HEK293 (cell line): Measurements from ENCODE around the gene ST8SIA4.

Experiments
- CTCF ChIA-PET: fragments of 350-600 bp; formaldehyde crosslinking; extraction: SDS; loops from one replicate; lab custom pipeline; 2021; ENCODE audit warnings: antibody characterized with exemption; lab: Yijun Ruan, JAX
- POLR2A ChIA-PET: fragments of 300-600 bp; formaldehyde crosslinking; extraction: SDS; loops from one replicate; lab custom pipeline; 2020; ENCODE audit warnings: antibody characterized with exemption, inconsistent platforms; lab: Yijun Ruan, JAX
- H3K27ac ChIP-seq: fragments of 200-500 bp; sonication (Bioruptor generic); 2 replicates; pipeline ENCODE4 v1.5.1; 2014; ENCODE audit warnings: low read depth, low read length, control low read depth, inconsistent platforms; ENCODE audit errors: extremely low read depth
- H3K36me3 ChIP-seq, 2 experiments: fragments of 200-500 bp in 1 of 2; sonication (Bioruptor generic) in 1 of 2; 1 replicate in 1 of 2; 2 replicates in 1 of 2; pipeline ENCODE4 v1.5.1; 2014 to 2017; ENCODE audit warnings: inconsistent platforms in 2 of 2, low read length in 2 of 2; ENCODE audit not compliant: control insufficient read depth in 2 of 2, insufficient read depth in 1 of 2
- H3K4me1 ChIP-seq: fragments of 200-500 bp; sonication (Bioruptor generic); 2 replicates; pipeline ENCODE4 v1.5.1; 2014; ENCODE audit warnings: mild to moderate bottlenecking, low read length, inconsistent platforms; ENCODE audit not compliant: control insufficient read depth, insufficient read depth
- H3K4me3 ChIP-seq: 2 replicates; pipeline ENCODE4 v1.5.1; 2011; ENCODE audit warnings: low read depth, mild to moderate bottlenecking, control low read depth, low read length, moderate library complexity
- H3K9me3 ChIP-seq: fragments of 200-500 bp; sonication (Bioruptor generic); 2 replicates; pipeline ENCODE4 v1.5.1; 2014; ENCODE audit warnings: low read depth, low read length, inconsistent platforms; ENCODE audit not compliant: control insufficient read depth, insufficient read depth
- GFI1B ChIP-seq: fragments of 450-650 bp; formaldehyde crosslinking; IDR thresholded peaks from 2 replicates; pipeline ENCODE4 v1.5.1; 2016; ENCODE audit warnings: missing biosample characterization, missing genetic modification characterization
- SCRT2 ChIP-seq: fragments of 450-650 bp; formaldehyde crosslinking; IDR thresholded peaks from 2 replicates; pipeline ENCODE4 v1.5.1; 2016; ENCODE audit warnings: missing biosample characterization, missing genetic modification characterization
- SP2 ChIP-seq: fragments of 450-650 bp; formaldehyde crosslinking; IDR thresholded peaks from 2 replicates; pipeline ENCODE4 v1.5.1; 2016; ENCODE audit warnings: missing biosample characterization, missing genetic modification characterization
- YY1 ChIP-seq: fragments of 450-650 bp; formaldehyde crosslinking; IDR thresholded peaks from 2 replicates; pipeline ENCODE4 v1.5.1; 2018; ENCODE audit warnings: missing biosample characterization, missing genetic modification characterization
- ZBTB48 ChIP-seq: fragments of 450-650 bp; formaldehyde crosslinking; IDR thresholded peaks from 2 replicates; pipeline ENCODE4 v1.5.1; 2016; ENCODE audit warnings: missing biosample characterization, missing genetic modification characterization
- ZNF112 ChIP-seq: fragments of 450-650 bp; formaldehyde crosslinking; IDR thresholded peaks from 2 replicates; pipeline ENCODE4 v1.5.0; 2017; ENCODE audit warnings: missing biosample characterization, missing genetic modification characterization
- ZNF114 ChIP-seq: fragments of 450-650 bp; formaldehyde crosslinking; IDR thresholded peaks from 2 replicates; pipeline ENCODE4 v1.5.0; 2017; ENCODE audit warnings: missing biosample characterization, missing genetic modification characterization
- ZNF174 ChIP-seq: fragments of 450-650 bp; formaldehyde crosslinking; IDR thresholded peaks from 2 replicates; pipeline ENCODE4 v1.5.0; 2017; ENCODE audit warnings: missing biosample characterization, mild to moderate bottlenecking, missing genetic modification characterization
- ZNF214 ChIP-seq: fragments of 450-650 bp; formaldehyde crosslinking; IDR thresholded peaks from 2 replicates; pipeline ENCODE4 v1.5.1; 2017; ENCODE audit warnings: missing biosample characterization, mild to moderate bottlenecking, missing genetic modification characterization, borderline replicate concordance
- ZNF23 ChIP-seq: fragments of 450-650 bp; formaldehyde crosslinking; IDR thresholded peaks from 2 replicates; pipeline ENCODE4 v1.5.1; 2016; ENCODE audit warnings: missing biosample characterization, missing genetic modification characterization, borderline replicate concordance
- ZNF26 ChIP-seq: fragments of 450-650 bp; formaldehyde crosslinking; IDR thresholded peaks from 2 replicates; pipeline ENCODE4 v1.5.1; 2016; ENCODE audit warnings: missing biosample characterization, missing genetic modification characterization
- ZNF280C ChIP-seq: fragments of 450-650 bp; formaldehyde crosslinking; IDR thresholded peaks from 2 replicates; pipeline ENCODE4 v1.5.1; 2016; ENCODE audit warnings: missing biosample characterization, missing genetic modification characterization
- ZNF324 ChIP-seq: fragments of 450-650 bp; formaldehyde crosslinking; IDR thresholded peaks from 2 replicates; pipeline ENCODE4 v1.5.1; 2016; ENCODE audit warnings: missing biosample characterization, missing genetic modification characterization
- ZNF423 ChIP-seq: fragments of 450-650 bp; formaldehyde crosslinking; IDR thresholded peaks from 2 replicates; pipeline ENCODE4 v1.5.1; 2016; ENCODE audit warnings: missing biosample characterization, missing genetic modification characterization
- ZNF449 ChIP-seq: fragments of 450-650 bp; formaldehyde crosslinking; IDR thresholded peaks from 2 replicates; pipeline ENCODE4 v1.5.1; 2017; ENCODE audit warnings: missing biosample characterization, mild to moderate bottlenecking, missing genetic modification characterization, moderate library complexity
- ZNF488 ChIP-seq: fragments of 450-650 bp; formaldehyde crosslinking; IDR thresholded peaks from 2 replicates; pipeline ENCODE4 v1.5.1; 2016; ENCODE audit warnings: missing biosample characterization, missing genetic modification characterization
- ZNF518A ChIP-seq: fragments of 450-650 bp; formaldehyde crosslinking; conservative IDR thresholded peaks from 2 replicates; pipeline ENCODE4 v1.5.1; 2016; ENCODE audit warnings: low read depth, missing biosample characterization, missing genetic modification characterization
- ZNF529 ChIP-seq: fragments of 450-650 bp; formaldehyde crosslinking; IDR thresholded peaks from 2 replicates; pipeline ENCODE4 v1.5.1; 2017; ENCODE audit warnings: missing genetic modification characterization, missing biosample characterization; ENCODE audit not compliant: insufficient replicate concordance
- ZNF530 ChIP-seq: fragments of 450-650 bp; formaldehyde crosslinking; IDR thresholded peaks from 2 replicates; pipeline ENCODE4 v1.5.1; 2016; ENCODE audit warnings: low read depth, missing biosample characterization, missing genetic modification characterization
- ZNF561 ChIP-seq: fragments of 450-650 bp; IDR thresholded peaks from 2 replicates; pipeline ENCODE4 v1.5.1; 2018; ENCODE audit warnings: missing biosample characterization, missing genetic modification characterization, borderline replicate concordance
- ZNF580 ChIP-seq: fragments of 450-650 bp; formaldehyde crosslinking; IDR thresholded peaks from 2 replicates; pipeline ENCODE4 v1.5.1; 2016; ENCODE audit warnings: missing biosample characterization, missing genetic modification characterization
- ZNF596 ChIP-seq: fragments of 450-650 bp; IDR thresholded peaks from 2 replicates; pipeline ENCODE4 v1.5.0; 2018; ENCODE audit warnings: missing biosample characterization, mild to moderate bottlenecking, missing genetic modification characterization, moderate library complexity
- ZNF629 ChIP-seq: fragments of 450-650 bp; formaldehyde crosslinking; IDR thresholded peaks from 2 replicates; pipeline ENCODE4 v1.5.1; 2017; ENCODE audit warnings: missing biosample characterization, missing genetic modification characterization
- ZNF677 ChIP-seq: fragments of 450-650 bp; IDR thresholded peaks from 2 replicates; pipeline ENCODE4 v1.5.0; 2018; ENCODE audit warnings: missing biosample characterization, mild to moderate bottlenecking, missing genetic modification characterization, moderate library complexity
- ZNF704 ChIP-seq: fragments of 450-650 bp; formaldehyde crosslinking; IDR thresholded peaks from 2 replicates; pipeline ENCODE4 v1.5.1; 2016; ENCODE audit warnings: missing biosample characterization, missing genetic modification characterization
- ZNF707 ChIP-seq: fragments of 450-650 bp; formaldehyde crosslinking; IDR thresholded peaks from 2 replicates; pipeline ENCODE4 v1.5.1; 2016; ENCODE audit warnings: missing biosample characterization, missing genetic modification characterization

Gene ST8SIA4

GRCh38 chr5:100788417-100788816, 114.7 kb downstream of the ST8SIA4 start (continued):
- TF ChIP-seq ZNF518A (tag by site-specific recombination) (no peak), ZNF488 (tag by site-specific recombination) (no peak), SP2 (tag by site-specific recombination) (no peak), ZNF677 (tag by site-specific recombination) (no peak), ZNF174 (tag by site-specific recombination) (no peak), ZNF449 (tag by site-specific recombination) (no peak), ZNF324 (tag by site-specific recombination) (no peak), ZNF629 (tag by site-specific recombination) (no peak)

GRCh38 chr5:100787648-100788047, 115.4 kb downstream of the ST8SIA4 start:
- H3K36me3 ChIP-seq: no peaks in the 10 kb centered on the region
- POLR2A ChIA-PET: no interaction called here
- no peaks in the 10 kb centered on the region for H3K9me3 ChIP-seq
- no peak overlapping the region for H3K4me3 ChIP-seq
- CTCF ChIA-PET: no interaction called here
- no peaks in the 10 kb centered on the region for H3K4me1 ChIP-seq
- no peak overlapping the region for H3K27ac ChIP-seq
- TF ChIP-seq ZNF529 (tag by site-specific recombination) (no peak), ZNF704 (no peak), ZBTB48 (tag by site-specific recombination) (no peak), ZNF596 (tag by site-specific recombination) (no peak), ZNF114 (tag by site-specific recombination) (no peak), ZNF423 (tag by site-specific recombination) (no peak), ZNF707 (tag by site-specific recombination) (no peak), ZNF214 (tag by site-specific recombination) (no peak), ZNF561 (tag by site-specific recombination) (no peak), ZNF530 (tag by site-specific recombination) (no peak), ZNF280C (tag by site-specific recombination) (no peak), ZNF23 (no peak), ZNF580 (tag by site-specific recombination) (no peak), YY1 (no peak), ZNF26 (no peak), SCRT2 (tag by site-specific recombination) (no peak), ZNF112 (tag by site-specific recombination) (no peak), GFI1B (tag by site-specific recombination) (no peak)
